Esophagus muscularis mucosa (tissue), 4 donors: ENCODE data around the gene SUPT20H. TPM values are rescaled to one million over a fixed set of nuclear protein-coding genes. Genes with fewer than 3 reads are reported as not detected.

Source experiments
- DNase-seq: peaks from one replicate; pipeline ENCODE4 v3.0.0-alpha.2; 2017; ENCODE audit errors: extremely low spot score
- H3K27ac ChIP-seq, 4 donors: fragments of 200-600 bp; sonication (generic); replicated peaks in 1 of 4; 1 replicate in 3 of 4; 2 replicates in 1 of 4; pipeline ENCODE4 v1.5.1; 2016 to 2019; ENCODE audit warnings: mild to moderate bottlenecking in 1 of 4
- H3K27me3 ChIP-seq, 4 donors: fragments of 200-600 bp; sonication (generic); one replicate each; pipeline versions ENCODE4 v1.5.1 to v1.6.0; 2016 to 2019
- H3K36me3 ChIP-seq, 4 donors: fragments of 200-600 bp; sonication (generic); one replicate each; pipeline ENCODE4 v1.5.1; 2016 to 2019
- H3K4me1 ChIP-seq, 4 donors: fragments of 200-600 bp; sonication (generic); one replicate each; pipeline ENCODE4 v1.5.1; 2016 to 2019
- H3K4me3 ChIP-seq, 4 donors: fragments of 200-600 bp; sonication (generic); 1 replicate in 2 of 4; 2 replicates in 2 of 4; pipeline ENCODE4 v1.5.1; 2016 to 2019; ENCODE audit warnings: mild to moderate bottlenecking in 4 of 4, moderate library complexity in 1 of 4
- H3K9me3 ChIP-seq, 4 donors: fragments of 200-600 bp; sonication (generic); 1 replicate in 3 of 4; 2 replicates in 1 of 4; pipeline ENCODE4 v1.5.1; 2016 to 2019
- POLR2A ChIP-seq: fragments of 450-650 bp; IDR thresholded peaks from one replicate; pipeline ENCODE4 v1.6.1; 2017; ENCODE audit warnings: antibody characterized with exemption, moderate library complexity, mild to moderate bottlenecking, low read depth
- WGBS: methylation state at CpG from one replicate; pipeline ENCODE4 v1.1.5; 2018; 5-methylcytosine and 5-hydroxymethylcytosine counted together
- intact Hi-C: fragments of 100-400 bp; cut with DNase I; formaldehyde crosslinking; loops from one replicate; pipeline ENCODE4 v1.15.1; 2023
- total RNA-seq, 4 donors: library from RNA; depleted of rRNA; stranded (reverse); fragments of >200 nt; gene quantifications; one replicate each; pipeline versions ENCODE4 v1.1.0 to v1.2.1, GENCODE V29; 2016

Gene SUPT20H
- total RNA-seq, 4 donors from 2014 or later, result 23.0 to 37.4 (median 31.7) TPM

- peaks cover 9 to 65% (median 38%) of the 10 kb centered on the region in 4 donors for H3K36me3 ChIP-seq
- no peak overlapping the region for H3K27ac ChIP-seq
- no peak for TF ChIP-seq POLR2A
- no peaks in the 10 kb centered on the region for H3K9me3 ChIP-seq
- no peak for DNase-seq
- intact Hi-C loops, result no loop called here
- 82% methylated on average over 2 of the region's 2 CpGs for WGBS
- no peak overlapping the region for H3K4me3 ChIP-seq
- H3K4me1 ChIP-seq, result no peaks in the 10 kb centered on the region
- H3K27me3 ChIP-seq, result no peaks in the 10 kb centered on the region
These were observed 99.9 kb downstream of the SUPT20H start for GRCh38 chr13:36959456-36960116.

Other genes starting within 250 kb of the SUPT20H start
- 1 to 10 TPM; 3.3 to 4.6 (median 4.2) TPM for gene RFXAP, start 240.5 kb downstream of the SUPT20H start, total RNA-seq
- 100 to 1,000 TPM in 1 of 4 donors, 10 to 100 TPM in 3; 44.0 to 108 (median 69.0) TPM for gene SMAD9, start 139.4 kb downstream of the SUPT20H start, total RNA-seq
- 10 to 100 TPM; 17.3 to 28.2 (median 20.4) TPM for gene ALG5, start 60.3 kb downstream of the SUPT20H start, total RNA-seq
- gene EXOSC8, start 58.9 kb downstream of the SUPT20H start, total RNA-seq, result 10 to 100 TPM; 17.8 to 23.0 (median 20.3) TPM
- gene CSNK1A1L, start 46.0 kb upstream of the SUPT20H start, total RNA-seq, result not detected